GM12891 (cell line): ENCODE data around the gene CCDC124.

Experiments used
- DNase-seq: peaks from one replicate; pipeline ENCODE4 v3.0.0; 2011; ENCODE audit warnings: low spot score; ENCODE audit not compliant: insufficient read length
- FAIRE-seq: peaks from 2 replicates; lab custom pipeline; 2011; peaks lifted over from hg19 to GRCh38; lab: Jason Lieb, UNC
- PAX5 ChIP-seq: IDR thresholded peaks from 2 replicates; pipeline ENCODE4 v1.6.1; 2011; ENCODE audit warnings: low read length, moderate library complexity, mild to moderate bottlenecking; ENCODE audit not compliant: insufficient read depth, severe bottlenecking
- POLR2A ChIP-seq: IDR thresholded peaks from 2 replicates; pipeline ENCODE4 v1.6.1; 2011; ENCODE audit warnings: low read depth, low read length, control low read depth
- POLR2AphosphoS5 ChIP-seq: IDR thresholded peaks from 2 replicates; pipeline ENCODE4 v1.6.1; 2011; ENCODE audit warnings: low read depth, low read length, control low read depth
- POU2F2 ChIP-seq: IDR thresholded peaks from 2 replicates; pipeline ENCODE4 v1.6.1; 2011; ENCODE audit warnings: low read depth, mild to moderate bottlenecking, control low read depth, low read length, moderate library complexity
- SPI1 ChIP-seq: IDR thresholded peaks from 2 replicates; pipeline ENCODE4 v1.6.1; 2011; ENCODE audit warnings: low read depth, low read length, control low read depth
- TAF1 ChIP-seq: IDR thresholded peaks from 2 replicates; pipeline ENCODE4 v1.6.1; 2011; ENCODE audit warnings: low read depth, low read length, control low read depth

Gene CCDC124

GRCh38 chr19:17966550-17967256 is 33.9 kb downstream of the CCDC124 start, which contains the start of gene KCNN1:
TSS of gene KCNN1 (plus strand) at chr19:17967107. CDS start at chr19:17973889, 6,782 bp downstream.
- no peak for TF ChIP-seq PAX5
- no peak for TF ChIP-seq POLR2AphosphoS5
- FAIRE-seq: no peak

GRCh38 chr19:17967257-17968051 is 34.6 kb downstream of the CCDC124 start:
- FAIRE-seq (no peak), DNase-seq (no peak)
- TF ChIP-seq TAF1: no peak
- no peak for TF ChIP-seq SPI1
- TF ChIP-seq POLR2AphosphoS5: no peak
- no peak for TF ChIP-seq POLR2A
- no peak for TF ChIP-seq PAX5
- TF ChIP-seq POU2F2: no peak

More at GRCh38 chr19:17966550-17967256, 33.9 kb downstream of the CCDC124 start, which contains the start of gene KCNN1:
- no peak for DNase-seq

- DNase-seq: no peak
- FAIRE-seq: no peak
These were observed 35.5 kb downstream of the CCDC124 start for GRCh38 chr19:17968362-17968761.

GRCh38 chr19:17969096-17969792 is 36.4 kb downstream of the CCDC124 start:
- FAIRE-seq (no peak), DNase-seq (no peak)
- TF ChIP-seq POLR2AphosphoS5: no peak
- TF ChIP-seq POU2F2: no peak
- TF ChIP-seq SPI1: no peak
- TF ChIP-seq POLR2A: no peak
- no peak for TF ChIP-seq TAF1
- TF ChIP-seq PAX5: no peak

More at GRCh38 chr19:17968362-17968761, 35.5 kb downstream of the CCDC124 start:
- TF ChIP-seq SPI1 (no peak), POLR2A (no peak), POU2F2 (no peak), TAF1 (no peak)

- TF ChIP-seq POLR2A (no peak), PAX5 (peak; percentile 19)
- no peak for DNase-seq
- FAIRE-seq: no peak
These were observed 39.4 kb downstream of the CCDC124 start for GRCh38 chr19:17972230-17972629.

- DNase-seq (no peak), FAIRE-seq (no peak)
- no peak for TF ChIP-seq SPI1
- no peak for TF ChIP-seq POLR2A
- TF ChIP-seq PAX5: no peak
- no peak for TF ChIP-seq POU2F2
- TF ChIP-seq POLR2AphosphoS5: no peak
- no peak for TF ChIP-seq TAF1
These were observed 40.9 kb downstream of the CCDC124 start for GRCh38 chr19:17973759-17974158.

GRCh38 chr19:17974551-17974950 is 41.7 kb downstream of the CCDC124 start:
- no peak for FAIRE-seq
- TF ChIP-seq SPI1 (no peak), POLR2AphosphoS5 (no peak), PAX5 (no peak), POLR2A (no peak), POU2F2 (no peak), TAF1 (no peak)
- DNase-seq: no peak

- FAIRE-seq (no peak), DNase-seq (no peak)
- TF ChIP-seq PAX5 (no peak), TAF1 (no peak), SPI1 (no peak), POU2F2 (no peak), POLR2AphosphoS5 (no peak), POLR2A (no peak)
These were observed 42.2 kb downstream of the CCDC124 start for GRCh38 chr19:17975032-17975431.

GRCh38 chr19:17977021-17977420 is 44.2 kb downstream of the CCDC124 start:
- FAIRE-seq (no peak), DNase-seq (no peak)
- no peak for TF ChIP-seq TAF1
- no peak for TF ChIP-seq POU2F2
- no peak for TF ChIP-seq SPI1
- TF ChIP-seq PAX5: no peak
- no peak for TF ChIP-seq POLR2AphosphoS5
- TF ChIP-seq POLR2A: no peak
